Hypothalamus (tissue), 51 donors: Measurements from ENCODE around the gene SPG7.
"Not testable (repeated sequence)": the region's sequence is repeated elsewhere in the genome, so short reads cannot be mapped to it uniquely, and the experiment has no call there.

Experiments used
- DNase-seq, 51 donors: peaks; one replicate each; lab custom pipeline; 2025; lab: John Stamatoyannopoulos, UW

SPG7 gene

GRCh38 chr16:89561142-89561883 is 53.1 kb downstream of the SPG7 start:
- no peak for DNase-seq

GRCh38 chr16:89561884-89562599 is 53.8 kb downstream of the SPG7 start:
- DNase-seq: no peak

GRCh38 chr16:89562939-89563338 is 54.7 kb downstream of the SPG7 start:
- DNase-seq: peak in 12 of 51 donors; percentile 4 to 37 (median 23)

GRCh38 chr16:89563639-89564392 is 55.6 kb downstream of the SPG7 start:
- no peak for DNase-seq

- no peak for DNase-seq
Measured at GRCh38 chr16:89564476-89565255, 56.5 kb downstream of the SPG7 start.

GRCh38 chr16:89565256-89565505 is 57.0 kb downstream of the SPG7 start:
- DNase-seq: no peak

GRCh38 chr16:89565506-89566372 is 57.5 kb downstream of the SPG7 start:
- DNase-seq: peak in 20 of 51 donors; percentile 8 to 52 (median 32)

GRCh38 chr16:89567656-89568594 is 59.7 kb downstream of the SPG7 start:
- no peak for DNase-seq

- no peak for DNase-seq
Measured at GRCh38 chr16:89569506-89570341, 61.5 kb downstream of the SPG7 start.

GRCh38 chr16:89570342-89570923 is 62.2 kb downstream of the SPG7 start:
- DNase-seq: no peak

- not testable (repeated sequence) for DNase-seq
Measured at GRCh38 chr16:89570983-89571598, 62.9 kb downstream of the SPG7 start.

GRCh38 chr16:89571636-89572035 is 63.4 kb downstream of the SPG7 start:
- DNase-seq: no peak

GRCh38 chr16:89572073-89572484 is 63.9 kb downstream of the SPG7 start:
- DNase-seq: no peak

- DNase-seq: no peak
Measured at GRCh38 chr16:89572485-89573205, 64.4 kb downstream of the SPG7 start.

GRCh38 chr16:89573826-89574680 is 65.8 kb downstream of the SPG7 start:
- no peak for DNase-seq
